ENCODE results near the gene RFC1. TPM values are rescaled to one million over a fixed set of nuclear protein-coding genes. Genes with fewer than 3 reads are reported as not detected.
"Not testable (repeated sequence)": the region's sequence is repeated elsewhere in the genome, so short reads cannot be mapped to it uniquely, and the experiment has no call there.

The RFC1 gene, protein sequence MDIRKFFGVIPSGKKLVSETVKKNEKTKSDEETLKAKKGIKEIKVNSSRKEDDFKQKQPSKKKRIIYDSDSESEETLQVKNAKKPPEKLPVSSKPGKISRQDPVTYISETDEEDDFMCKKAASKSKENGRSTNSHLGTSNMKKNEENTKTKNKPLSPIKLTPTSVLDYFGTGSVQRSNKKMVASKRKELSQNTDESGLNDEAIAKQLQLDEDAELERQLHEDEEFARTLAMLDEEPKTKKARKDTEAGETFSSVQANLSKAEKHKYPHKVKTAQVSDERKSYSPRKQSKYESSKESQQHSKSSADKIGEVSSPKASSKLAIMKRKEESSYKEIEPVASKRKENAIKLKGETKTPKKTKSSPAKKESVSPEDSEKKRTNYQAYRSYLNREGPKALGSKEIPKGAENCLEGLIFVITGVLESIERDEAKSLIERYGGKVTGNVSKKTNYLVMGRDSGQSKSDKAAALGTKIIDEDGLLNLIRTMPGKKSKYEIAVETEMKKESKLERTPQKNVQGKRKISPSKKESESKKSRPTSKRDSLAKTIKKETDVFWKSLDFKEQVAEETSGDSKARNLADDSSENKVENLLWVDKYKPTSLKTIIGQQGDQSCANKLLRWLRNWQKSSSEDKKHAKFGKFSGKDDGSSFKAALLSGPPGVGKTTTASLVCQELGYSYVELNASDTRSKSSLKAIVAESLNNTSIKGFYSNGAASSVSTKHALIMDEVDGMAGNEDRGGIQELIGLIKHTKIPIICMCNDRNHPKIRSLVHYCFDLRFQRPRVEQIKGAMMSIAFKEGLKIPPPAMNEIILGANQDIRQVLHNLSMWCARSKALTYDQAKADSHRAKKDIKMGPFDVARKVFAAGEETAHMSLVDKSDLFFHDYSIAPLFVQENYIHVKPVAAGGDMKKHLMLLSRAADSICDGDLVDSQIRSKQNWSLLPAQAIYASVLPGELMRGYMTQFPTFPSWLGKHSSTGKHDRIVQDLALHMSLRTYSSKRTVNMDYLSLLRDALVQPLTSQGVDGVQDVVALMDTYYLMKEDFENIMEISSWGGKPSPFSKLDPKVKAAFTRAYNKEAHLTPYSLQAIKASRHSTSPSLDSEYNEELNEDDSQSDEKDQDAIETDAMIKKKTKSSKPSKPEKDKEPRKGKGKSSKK
- total RNA-seq = 64.9 and 68.5 TPM in 2 replicates

DNA sequence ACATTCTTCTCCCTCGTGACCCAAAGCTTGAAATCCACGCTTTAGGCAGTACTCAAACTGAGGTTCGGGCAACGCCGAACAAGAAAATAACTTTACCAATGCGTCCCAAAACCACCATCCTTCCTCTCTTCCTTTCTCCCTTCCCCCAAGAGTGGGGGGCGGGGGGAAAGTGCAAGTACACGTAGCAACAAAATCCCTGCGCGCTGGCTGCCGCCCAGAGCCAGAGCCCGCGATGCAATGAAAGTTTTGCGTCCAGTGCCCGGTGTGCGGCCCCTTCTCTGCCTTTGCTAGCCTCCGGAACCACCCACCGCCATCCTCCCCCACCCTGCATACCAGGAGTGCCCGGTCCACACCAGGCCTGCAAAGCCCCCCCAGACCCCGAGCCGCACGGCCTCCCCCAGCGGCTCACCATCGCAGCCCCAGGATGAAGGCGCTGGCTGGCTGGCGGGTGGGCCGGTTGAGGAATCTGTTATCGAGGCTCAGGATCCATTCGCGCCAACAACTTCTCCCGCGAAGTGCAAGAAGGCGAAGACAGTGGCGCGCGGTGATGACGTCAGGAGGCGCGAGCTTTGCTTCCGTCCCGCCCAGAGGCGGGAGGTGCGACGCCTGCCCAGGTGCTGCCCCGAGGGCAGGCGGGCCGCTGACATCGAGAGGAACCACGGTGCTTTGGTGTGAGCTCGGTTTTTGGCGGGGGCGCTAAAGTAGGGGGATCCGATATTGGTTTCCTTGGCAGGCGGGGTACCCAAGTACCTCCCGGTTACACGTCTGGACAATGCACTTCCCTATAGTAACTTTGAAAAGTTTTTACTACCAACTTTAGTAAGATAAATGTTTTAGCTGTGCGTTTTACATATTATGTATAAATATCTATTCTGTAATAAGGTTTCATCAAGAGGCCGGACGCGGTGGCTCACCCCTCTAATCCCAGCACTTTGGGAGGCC, at the start of gene RFC1:
TSS of gene RFC1 (minus strand) at position 533 of the 942 bp plus-strand sequence. CDS start at position 412, 121 bp downstream.
- intact Hi-C loops (cut with micrococcal nuclease) = loop anchor here (1.0 to 10.0 kb wide), 5 partner anchors 13 to 939 kb away; partner anchors contain the start of genes PDS5A, RPL9 and WDR19

DNA sequence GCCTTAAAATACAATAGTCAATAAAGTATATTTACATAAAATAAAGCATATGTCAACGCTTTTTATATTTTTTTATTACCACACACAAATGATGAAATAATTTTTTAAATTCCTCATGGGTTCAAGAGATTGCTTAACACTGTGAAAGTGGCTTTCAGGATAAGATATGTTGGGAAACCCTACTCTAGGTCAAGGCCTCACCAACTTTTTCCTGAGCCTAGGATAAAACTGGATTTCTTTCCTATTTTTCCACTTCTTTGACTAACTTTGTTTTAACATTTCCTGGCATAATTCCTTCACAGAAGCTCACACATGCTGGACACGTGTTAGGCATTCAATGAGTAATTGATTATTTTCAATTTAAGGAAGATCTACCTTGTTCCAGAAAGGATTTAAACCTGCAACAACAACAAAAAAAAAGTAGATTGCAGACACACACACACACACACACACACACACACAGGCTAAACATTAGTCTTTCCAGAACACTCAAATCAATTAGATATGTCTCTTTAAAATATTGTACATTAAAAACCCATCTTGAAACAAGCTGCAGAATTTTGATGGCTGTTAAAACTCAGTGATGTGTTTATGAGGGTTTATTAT, 49.6 kb upstream of the RFC1 start:
- intact Hi-C loops (cut with micrococcal nuclease) = no loop called here

DNA sequence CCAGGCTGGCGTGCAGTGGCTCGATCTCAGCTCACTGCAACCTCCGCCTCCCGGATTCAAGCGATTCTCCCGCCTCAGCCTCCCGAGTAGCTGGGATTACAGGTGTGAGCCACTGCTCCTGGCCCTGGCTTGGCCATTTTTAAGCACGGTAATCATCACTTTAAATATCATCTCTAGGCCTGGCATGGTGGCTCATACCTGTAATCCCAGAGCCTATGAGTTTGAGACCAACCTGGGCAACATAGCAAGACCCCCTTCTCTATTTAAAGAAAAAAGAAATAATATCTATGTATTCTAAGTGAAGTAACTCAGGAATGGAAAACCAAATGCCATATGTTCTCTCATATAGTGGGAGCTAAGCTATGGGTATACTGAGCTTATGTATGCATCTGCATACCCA, 45.4 kb upstream of the RFC1 start:
- intact Hi-C loops (cut with micrococcal nuclease) = not testable (repeated sequence)

DNA sequence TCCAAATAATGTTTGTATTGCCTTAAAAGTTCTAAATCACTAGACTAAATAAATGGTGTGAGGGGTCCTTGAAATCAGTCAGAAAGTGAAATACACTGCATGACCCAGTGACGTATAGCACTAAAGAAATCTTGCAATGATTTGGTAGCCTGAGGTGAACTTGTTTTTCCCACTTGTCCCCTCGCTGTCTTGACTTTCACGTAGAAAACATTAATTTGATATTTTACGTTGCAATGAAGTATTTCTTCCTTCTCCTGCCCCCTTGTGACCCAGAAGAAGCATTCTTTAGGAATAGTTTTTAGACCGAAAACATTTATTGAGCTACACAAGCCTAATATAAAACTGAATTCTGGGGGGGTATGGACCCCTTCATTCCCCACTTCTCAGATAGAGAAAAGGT, 44.3 kb upstream of the RFC1 start:
- intact Hi-C loops (cut with micrococcal nuclease) = no loop called here

DNA sequence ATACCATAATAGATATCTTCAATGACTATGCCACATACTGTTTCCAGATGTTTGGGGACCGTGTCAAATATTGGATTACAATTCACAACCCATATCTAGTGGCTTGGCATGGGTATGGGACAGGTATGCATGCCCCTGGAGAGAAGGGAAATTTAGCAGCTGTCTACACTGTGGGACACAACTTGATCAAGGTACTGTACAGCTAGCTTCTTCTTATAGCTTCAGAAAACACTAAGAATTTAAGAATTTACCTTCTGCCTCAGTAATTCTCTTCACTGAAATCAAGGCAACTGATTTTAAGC, 41.4 kb upstream of the RFC1 start:
- intact Hi-C loops (cut with micrococcal nuclease) = no loop called here

DNA sequence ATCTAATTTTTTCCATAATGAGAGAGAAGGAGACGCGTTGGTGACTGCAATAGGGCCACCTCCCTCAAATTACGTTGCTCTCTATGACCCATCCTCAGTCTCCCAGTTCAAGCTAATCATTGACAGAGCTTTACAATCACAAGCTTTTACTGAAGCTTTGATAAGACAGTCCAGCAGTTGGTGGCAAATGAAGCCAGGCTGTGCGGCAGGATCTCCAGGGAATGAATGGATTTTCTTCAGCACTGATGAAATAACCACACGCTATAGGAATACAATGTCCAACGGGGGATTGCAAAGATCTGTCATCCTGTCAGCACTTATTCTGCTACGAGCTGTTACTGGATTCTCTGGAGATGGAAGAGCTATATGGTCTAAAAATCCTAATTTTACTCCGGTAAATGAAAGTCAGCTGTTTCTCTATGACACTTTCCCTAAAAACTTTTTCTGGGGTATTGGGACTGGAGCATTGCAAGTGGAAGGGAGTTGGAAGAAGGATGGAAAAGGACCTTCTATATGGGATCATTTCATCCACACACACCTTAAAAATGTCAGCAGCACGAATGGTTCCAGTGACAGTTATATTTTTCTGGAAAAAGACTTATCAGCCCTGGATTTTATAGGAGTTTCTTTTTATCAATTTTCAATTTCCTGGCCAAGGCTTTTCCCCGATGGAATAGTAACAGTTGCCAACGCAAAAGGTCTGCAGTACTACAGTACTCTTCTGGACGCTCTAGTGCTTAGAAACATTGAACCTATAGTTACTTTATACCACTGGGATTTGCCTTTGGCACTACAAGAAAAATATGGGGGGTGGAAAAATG, 40.8 kb upstream of the RFC1 start, which contains the start of gene KLB:
TSS of gene KLB (plus strand) at position 168 of the 821 bp plus-strand sequence. CDS start at position 188, 20 bp downstream.
- intact Hi-C loops (cut with micrococcal nuclease) = no loop called here

DNA sequence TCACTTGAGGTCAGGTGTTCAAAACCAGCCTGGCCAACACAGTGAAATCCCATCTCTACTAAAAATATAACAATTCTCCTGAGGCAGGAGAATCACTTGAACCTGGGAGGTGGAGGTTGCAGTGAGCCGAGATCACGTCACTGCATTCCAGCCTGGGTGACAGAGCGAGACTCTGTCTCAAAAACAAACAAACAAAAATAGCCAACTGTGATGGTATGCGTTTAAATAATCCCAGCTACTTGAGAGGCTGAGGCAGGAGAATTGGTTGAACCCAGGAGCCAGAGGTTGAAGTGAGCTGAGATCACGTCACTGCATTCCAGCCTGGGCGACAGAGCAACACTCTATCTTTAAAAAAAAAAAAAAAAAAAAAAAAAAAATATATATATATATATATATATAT, 35.5 kb upstream of the RFC1 start:
- intact Hi-C loops (cut with micrococcal nuclease) = not testable (repeated sequence)

DNA sequence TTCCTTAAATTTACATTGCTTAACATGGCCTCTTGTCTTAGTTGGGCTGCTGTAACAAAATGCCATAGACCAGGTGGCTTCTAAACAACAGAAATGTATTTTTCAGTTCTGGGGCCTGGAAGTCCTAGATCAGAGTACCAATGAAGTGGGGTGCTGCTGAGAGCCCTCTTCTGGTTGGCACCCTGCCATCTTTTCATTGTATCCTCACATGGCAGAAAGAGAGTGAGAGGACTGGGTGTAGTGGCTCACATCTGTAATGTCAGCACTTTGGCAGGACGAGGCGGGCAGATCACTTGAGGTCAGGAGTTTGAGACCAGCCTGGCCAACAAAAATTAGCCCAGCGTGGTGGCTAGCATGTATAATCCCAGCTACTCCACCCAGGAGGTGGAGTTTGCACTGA, 28.5 kb upstream of the RFC1 start:
- intact Hi-C loops (cut with micrococcal nuclease) = no loop called here

DNA sequence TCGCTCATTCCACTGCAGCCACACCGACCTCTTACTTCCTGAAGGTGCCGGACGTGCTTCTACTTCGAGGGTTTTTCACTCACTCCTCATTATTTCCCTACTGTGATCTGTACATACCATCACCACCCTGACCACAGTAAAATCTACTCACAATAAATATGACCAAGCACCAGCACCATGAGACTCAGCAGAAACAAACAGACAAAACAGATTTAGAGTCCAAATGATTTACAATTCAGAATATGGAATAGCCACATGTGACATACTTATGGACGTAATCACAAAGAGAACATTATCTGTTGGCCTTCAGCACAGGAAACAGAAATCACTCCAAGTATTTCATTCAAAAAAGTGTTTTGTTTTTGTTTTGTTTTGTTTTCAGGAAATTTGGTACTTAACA, 24.4 kb upstream of the RFC1 start:
- intact Hi-C loops (cut with micrococcal nuclease) = no loop called here

DNA sequence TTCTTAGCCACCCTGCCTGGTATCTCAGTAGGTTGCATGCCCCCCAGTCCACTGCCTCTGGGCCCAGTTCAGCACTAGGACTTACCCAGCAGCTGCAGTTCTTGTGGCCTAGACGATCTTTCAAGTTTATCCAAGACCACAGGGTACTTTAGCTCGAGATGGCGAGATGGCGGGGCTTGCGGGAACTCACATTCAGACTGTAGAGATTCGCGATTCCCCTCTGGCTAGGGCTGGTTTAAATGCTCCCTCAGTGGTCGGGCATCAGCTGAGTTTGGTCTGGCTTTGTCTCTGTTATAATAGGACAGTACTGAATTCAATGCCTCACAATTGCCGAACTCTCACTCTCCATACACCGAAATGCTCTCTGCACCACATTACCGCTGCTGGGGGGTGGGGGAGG, 18.4 kb upstream of the RFC1 start:
- intact Hi-C loops (cut with micrococcal nuclease) = no loop called here

DNA sequence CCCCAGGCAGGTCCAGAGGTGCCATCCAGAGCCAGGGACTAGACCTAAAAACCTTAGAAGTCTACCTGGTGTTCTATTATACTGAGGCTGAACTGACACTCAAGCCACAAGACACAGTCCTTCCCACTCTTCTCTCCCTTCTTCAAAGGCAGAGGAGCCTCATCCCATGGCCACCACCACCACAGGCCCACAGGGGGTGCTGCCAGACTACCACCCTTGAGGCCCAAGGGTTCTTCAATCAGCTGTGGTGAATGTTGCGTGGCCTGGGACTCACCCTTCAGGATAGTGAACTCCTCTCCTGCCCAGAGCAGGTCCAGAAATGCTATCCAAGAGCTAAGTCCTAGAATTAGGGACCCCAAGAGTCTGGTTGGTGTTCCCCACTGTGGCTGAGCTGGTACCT, 17.5 kb upstream of the RFC1 start:
- intact Hi-C loops (cut with micrococcal nuclease) = no loop called here

DNA sequence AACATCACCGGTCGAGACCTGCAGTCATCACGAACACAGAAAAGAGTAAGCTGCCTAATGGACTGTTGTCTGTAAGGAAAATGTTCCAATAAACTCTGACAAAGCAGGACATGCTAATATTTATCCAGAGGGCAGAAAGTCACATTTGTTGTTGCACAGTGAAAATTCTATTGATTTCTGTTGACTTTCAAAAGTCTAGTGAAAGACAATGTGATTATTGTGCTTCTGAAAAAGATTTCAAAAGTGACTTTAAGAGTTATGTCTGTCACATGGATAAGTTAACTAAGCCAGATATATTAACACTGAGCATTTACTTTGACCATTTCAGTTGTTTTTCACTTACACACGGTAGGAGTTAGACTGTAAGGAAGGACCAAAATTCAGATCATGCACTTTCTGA, 9.3 kb upstream of the RFC1 start:
- intact Hi-C loops (cut with micrococcal nuclease) = no loop called here

DNA sequence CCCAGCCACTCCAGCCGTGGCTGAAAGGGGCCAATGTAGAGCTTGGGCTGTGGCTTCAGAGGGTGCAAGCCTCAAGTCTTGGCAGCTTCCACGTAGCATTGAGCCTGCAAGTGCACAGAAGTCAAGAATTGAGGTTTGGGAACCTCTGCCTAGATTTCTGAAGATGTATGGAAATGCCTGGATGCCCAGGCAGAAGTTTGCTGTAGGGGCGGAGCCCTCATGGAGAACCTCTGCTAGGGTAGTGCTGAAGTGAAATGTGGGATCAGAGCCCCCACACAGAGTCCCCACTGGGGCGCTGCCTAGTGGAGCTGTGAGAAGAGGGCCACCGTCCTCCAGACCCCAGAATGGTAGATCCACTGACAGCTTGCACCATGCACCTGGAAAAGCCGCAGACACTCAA, 5.0 kb upstream of the RFC1 start:
- intact Hi-C loops (cut with micrococcal nuclease) = not testable (repeated sequence)

DNA sequence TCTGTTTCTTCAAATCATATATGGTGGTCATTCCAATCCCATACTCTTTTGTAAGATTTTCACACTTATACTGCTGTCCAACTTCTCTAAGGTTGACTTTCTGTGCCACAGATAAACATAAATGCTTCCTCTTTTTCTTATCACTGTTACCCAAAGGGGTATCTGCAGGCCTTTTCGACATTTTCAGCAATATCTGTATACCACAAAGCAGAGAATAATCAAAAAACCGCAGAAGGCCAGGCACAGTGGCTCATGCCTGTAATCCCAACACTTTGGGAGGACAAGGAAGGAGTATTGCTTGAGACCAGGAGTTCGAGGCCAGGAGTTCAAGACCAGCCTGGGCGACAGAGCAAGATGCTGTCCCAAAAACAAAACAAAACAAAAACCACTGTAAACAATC, 3.1 kb upstream of the RFC1 start:
- intact Hi-C loops (cut with micrococcal nuclease) = loop anchor here (5.0 to 10.0 kb wide), 3 partner anchors 187 to 936 kb away; partner anchors contain the start of genes PDS5A and WDR19

DNA sequence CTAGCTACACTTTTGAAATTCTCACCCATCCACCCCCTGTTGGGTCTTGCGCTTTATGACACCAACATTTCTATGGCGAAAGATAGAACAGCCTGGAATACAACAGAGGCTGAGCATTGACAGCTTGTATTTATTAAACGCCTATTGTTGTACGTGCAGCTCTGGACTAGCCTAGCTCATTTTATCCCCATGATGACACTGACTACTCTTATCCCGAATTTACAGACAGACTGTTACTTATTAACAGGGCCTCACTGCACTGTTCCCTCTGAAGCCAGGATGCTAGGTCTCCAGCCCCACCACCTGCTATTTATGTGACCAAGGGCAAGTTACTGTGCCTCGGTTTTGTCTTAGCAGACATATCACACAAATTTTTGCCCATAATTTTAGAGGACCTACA, 1.0 kb upstream of the RFC1 start:
- intact Hi-C loops (cut with micrococcal nuclease) = loop anchor here (5.0 to 10.0 kb wide), 3 partner anchors 185 to 938 kb away; partner anchors contain the start of genes PDS5A and WDR19

DNA sequence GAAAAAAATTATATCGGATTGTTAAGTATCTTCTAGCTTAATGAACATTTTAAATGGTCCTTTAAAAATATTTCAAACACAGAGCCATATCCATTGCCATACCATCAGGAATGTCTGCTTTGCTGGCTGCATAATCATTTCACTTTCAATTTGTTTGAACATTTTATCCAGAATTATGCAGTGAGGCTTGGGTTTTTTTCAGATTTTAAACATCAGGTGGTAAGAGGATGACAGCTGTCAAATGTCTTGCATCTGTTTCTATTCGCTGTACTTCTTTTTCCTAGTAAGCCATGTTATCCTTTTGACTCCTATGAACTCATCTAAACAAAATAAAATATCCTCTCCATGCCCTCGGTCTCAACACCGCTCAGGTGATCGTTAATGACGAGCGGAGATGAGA, 802 bp downstream of the RFC1 start:
- intact Hi-C loops (cut with micrococcal nuclease) = loop anchor here (1.0 to 10.0 kb wide), 4 partner anchors 12 to 939 kb away; partner anchors contain the start of genes PDS5A and WDR19

DNA sequence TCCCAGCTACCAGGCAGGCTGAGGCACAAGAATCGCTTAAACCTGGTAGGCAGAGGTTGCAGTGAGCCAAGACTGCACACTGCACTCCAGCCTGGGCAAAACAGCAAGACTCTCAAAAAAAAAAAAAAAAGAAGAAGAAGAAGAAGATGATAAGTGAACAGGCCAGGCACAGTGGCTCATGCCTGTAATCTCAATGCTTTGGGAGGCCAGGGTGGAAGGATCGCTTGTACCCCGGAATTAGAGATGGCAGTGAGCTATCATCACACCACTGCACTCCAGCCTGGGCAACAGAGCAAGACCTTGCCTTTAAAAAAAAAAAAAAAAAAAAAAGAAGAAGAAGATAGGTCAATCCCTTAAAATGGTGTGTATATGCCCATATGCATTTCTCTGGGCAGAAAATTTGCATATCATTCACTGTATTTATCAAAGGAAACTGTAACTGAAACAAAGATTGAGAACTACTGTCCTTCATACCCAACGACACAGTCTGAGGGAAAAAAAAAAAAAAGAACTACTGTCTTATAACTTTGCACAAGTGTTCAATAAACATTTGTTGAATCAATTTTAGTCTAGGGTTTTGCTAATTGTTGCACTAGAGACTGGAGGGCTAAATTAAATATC, 2.3 kb downstream of the RFC1 start:
- intact Hi-C loops (cut with micrococcal nuclease) = loop anchor here (10.0 kb wide), 2 partner anchors 611 to 941 kb away; partner anchors contain the start of gene PDS5A

DNA sequence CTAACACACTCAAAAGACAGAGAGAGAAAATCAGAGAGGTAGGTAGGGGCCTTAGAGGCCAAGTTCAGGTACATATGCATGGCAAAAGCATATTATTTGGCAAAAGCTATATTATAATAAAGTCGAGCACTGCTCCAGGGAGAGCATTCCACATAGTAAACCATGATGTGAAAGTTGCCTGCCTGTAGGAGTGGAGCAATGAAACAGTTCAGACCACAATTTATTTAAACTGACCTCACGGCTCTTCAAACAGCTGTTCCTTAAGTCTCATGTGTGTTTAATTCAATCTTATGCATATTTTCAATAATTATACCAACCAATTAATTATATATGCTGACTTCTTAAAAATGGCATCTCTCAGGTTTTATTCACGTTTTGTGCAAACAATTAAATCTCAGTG, 3.3 kb downstream of the RFC1 start:
- intact Hi-C loops (cut with micrococcal nuclease) = loop anchor here (10.0 kb wide), 2 partner anchors 612 to 942 kb away; partner anchors contain the start of gene PDS5A
